ENCODE measurements around the gene WDR90.
"Not testable (repeated sequence)": the region's sequence is repeated elsewhere in the genome, so short reads cannot be mapped to it uniquely, and the experiment has no call there.

The WDR90 gene

GRCh38 chr16:677316-678190 is 28.4 kb downstream of the WDR90 start:
- no peak for DNase-seq

- no peak for DNase-seq
Observed at GRCh38 chr16:678209-678857, 29.2 kb downstream of the WDR90 start.

GRCh38 chr16:678858-679813 is 30.0 kb downstream of the WDR90 start:
- DNase-seq: peak; percentile 47 to 50

GRCh38 chr16:679814-680624 is 30.9 kb downstream of the WDR90 start, which contains the start of gene STUB1:
Gene STUB1 (plus strand): TSS chr16:680410. CDS start chr16:680526, 116 bp downstream.
- DNase-seq: peak; percentile 91 to 93

GRCh38 chr16:680625-680945 is 31.4 kb downstream of the WDR90 start:
- no peak for DNase-seq

GRCh38 chr16:680967-681745 is 32.0 kb downstream of the WDR90 start:
- no peak for DNase-seq

GRCh38 chr16:681746-682427 is 32.7 kb downstream of the WDR90 start:
- DNase-seq: no peak

GRCh38 chr16:682493-683395 is 33.6 kb downstream of the WDR90 start:
- DNase-seq: no peak

GRCh38 chr16:683396-684070 is 34.4 kb downstream of the WDR90 start:
- DNase-seq: no peak

- DNase-seq: peak; percentile 95 to 96
Observed at GRCh38 chr16:684071-684794, 35.1 kb downstream of the WDR90 start, which contains the start of gene JMJD8. Gene JMJD8 (minus strand): TSS chr16:684334. CDS start chr16:684319, 15 bp downstream.

- DNase-seq: no peak
Observed at GRCh38 chr16:684961-685696, 36.0 kb downstream of the WDR90 start.

- no peak for DNase-seq
Observed at GRCh38 chr16:685967-686366, 36.8 kb downstream of the WDR90 start.

- no peak for DNase-seq
Observed at GRCh38 chr16:686459-687260, 37.5 kb downstream of the WDR90 start.

- DNase-seq: no peak
Observed at GRCh38 chr16:687499-687898, 38.3 kb downstream of the WDR90 start.

- no peak for DNase-seq
Observed at GRCh38 chr16:689175-689897, 40.2 kb downstream of the WDR90 start.

GRCh38 chr16:691242-691641 is 42.1 kb downstream of the WDR90 start:
- DNase-seq: not testable (repeated sequence)

Data from activated CD4-positive, alpha-beta T cell treated with anti-CD3 and anti-CD28 coated beads for 4 hours (primary cell).